ENCODE measurements around the gene RBAK. TPM values are rescaled to one million over a fixed set of nuclear protein-coding genes. Genes with fewer than 3 reads are reported as not detected.
"Not testable (repeated sequence)": the region's sequence is repeated elsewhere in the genome, so short reads cannot be mapped to it uniquely, and the experiment has no call there.

Gene RBAK
- total and polyA plus RNA-seq, 2 of the 4 experiments (the other 2 are of a cell fraction): 2.8 to 8.1 TPM

GRCh38 chr7:5043661-5044060, 2.0 kb upstream of the RBAK start:
- BruUV-seq (replicated peaks): no TSS peak
- Histone ChIP-seq H3K9ac (ENCODE audit: low read depth, low read length) (no peak overlapping the region), H4K8ac (ENCODE audit: low read depth in 2 of 2, low read length in 2 of 2) (no peak overlapping the region), H3K4me2 (ENCODE audit: low read depth, low read length) (no peak overlapping the region), H2BK5ac (ENCODE audit: low read depth, low read length, poor library complexity, severe bottlenecking) (no peak overlapping the region), H2BK15ac (ENCODE audit: low read depth, low read length) (no peak overlapping the region), H2AFZ (replicated peaks; ENCODE audit: low read length, poor library complexity) (no peak overlapping the region), H3K18ac (ENCODE audit: low read depth, low read length) (no peak overlapping the region), H2BK20ac (ENCODE audit: low read depth, low read length) (no peak overlapping the region), H3K14ac (replicated peaks; ENCODE audit: low read depth, low read length) (no peak overlapping the region), H4K20me1 (ENCODE audit: insufficient read depth, low read length) (no peaks in the 10 kb centered on the region), H3K4me3 (ENCODE audit: insufficient read depth, low read depth, low read length) (no peak overlapping the region), H3K27ac (ENCODE audit: insufficient read depth, low read length) (no peak overlapping the region), H2AK9ac (replicated peaks; ENCODE audit: low read depth, low read length, poor library complexity) (no peak overlapping the region), H3K4ac (ENCODE audit: low read depth, low read length) (no peak overlapping the region), H3K79me1 (ENCODE audit: low read depth in 1 of 2, low read length in 2 of 2) (peaks cover 0 to 4% of the 10 kb centered on the region in 2 experiments; a peak in 2 of 4 replicates), H3K36me3 (ENCODE audit: control insufficient read depth, insufficient read depth, low read length) (peaks cover 4% of the 10 kb centered on the region), H3K9me3 (ENCODE audit: control insufficient read depth, insufficient read depth, low read length) (no peaks in the 10 kb centered on the region), H3K23ac (ENCODE audit: low read depth, low read length) (no peak overlapping the region), H3K4me1 (ENCODE audit: control insufficient read depth, insufficient read depth, low read length) (peaks cover 2% of the 10 kb centered on the region; the same call in 1 of the 2 replicates), H2AK5ac (ENCODE audit: low read depth, low read length) (no peak overlapping the region), H2BK120ac (ENCODE audit: low read depth, low read length) (no peak overlapping the region), H3K9me1 (ENCODE audit: insufficient read depth, low read length) (no peaks in the 10 kb centered on the region), H4K5ac (ENCODE audit: low read depth, low read length) (no peak overlapping the region), H3K56ac (ENCODE audit: extremely low read depth, insufficient read depth, low read length) (no peak overlapping the region), H3K27me3 (ENCODE audit: control insufficient read depth, insufficient read depth, low read length) (no peaks in the 10 kb centered on the region), H4K91ac (ENCODE audit: insufficient read depth, low read depth, low read length) (no peak overlapping the region)
- TF ChIP-seq FOS (IDR thresholded peaks at IDR 0.05; ENCODE audit: low read depth, low read length) (no peak), RAD21 (IDR thresholded peaks at IDR 0.05; ENCODE audit: low read length) (no peak), SMC3 (IDR thresholded peaks at IDR 0.05; ENCODE audit: low read depth, low read length) (no peak), POLR2A (IDR thresholded peaks at IDR 0.05; ENCODE audit: low read depth, low read length) (no peak), MAZ (IDR thresholded peaks at IDR 0.05; ENCODE audit: borderline replicate concordance, low read depth, low read length) (no peak), RFX5 (IDR thresholded peaks at IDR 0.05; ENCODE audit: low read depth, low read length) (no peak)
- TF ChIP-seq, protein P1, sequence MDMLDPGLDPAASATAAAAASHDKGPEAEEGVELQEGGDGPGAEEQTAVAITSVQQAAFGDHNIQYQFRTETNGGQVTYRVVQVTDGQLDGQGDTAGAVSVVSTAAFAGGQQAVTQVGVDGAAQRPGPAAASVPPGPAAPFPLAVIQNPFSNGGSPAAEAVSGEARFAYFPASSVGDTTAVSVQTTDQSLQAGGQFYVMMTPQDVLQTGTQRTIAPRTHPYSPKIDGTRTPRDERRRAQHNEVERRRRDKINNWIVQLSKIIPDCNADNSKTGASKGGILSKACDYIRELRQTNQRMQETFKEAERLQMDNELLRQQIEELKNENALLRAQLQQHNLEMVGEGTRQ (IDR thresholded peaks at IDR 0.05; ENCODE audit: low read depth, low read length): no peak
- dilution Hi-C loops (cut with HindIII; ENCODE audit: low sequenced_read_pairs, unreplicated experiment): no loop called here
- in situ Hi-C loops (cut with MboI; ENCODE audit: low sequenced_read_pairs): no loop called here
- DNase-seq: no peak
- WGBS, 2 experiments (ENCODE audit: extremely low coverage in 2 of 2, insufficient read length in 1 of 2): no CpG with 5 or more reads among the region's 2 CpGs
- ATAC-seq (ENCODE audit: low read depth): no peak
- intact Hi-C loops (cut with micrococcal nuclease): no loop called here
- ChIA-PET CTCF (no interaction called here), POLR2A (ENCODE audit: unreplicated experiment) (no interaction called here)

DNA sequence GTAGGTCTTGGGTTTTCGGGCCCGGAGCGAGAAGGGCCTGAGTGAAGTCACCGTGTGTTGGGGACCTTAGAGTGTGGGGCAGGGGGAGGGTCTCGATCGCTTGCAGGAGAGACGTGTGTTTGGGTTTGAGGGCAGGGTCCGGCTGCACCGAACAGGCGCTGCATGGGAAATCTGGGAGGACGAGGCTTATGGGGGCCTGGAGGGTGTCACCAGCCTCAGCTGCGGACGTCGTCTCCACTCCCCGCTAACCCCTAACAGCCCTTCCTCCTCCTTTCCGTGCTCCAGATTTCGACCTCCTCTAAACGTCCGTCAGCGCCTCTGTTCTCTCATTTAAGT, 705 bp downstream of the RBAK start:
- H4K8ac ChIP-seq (ENCODE audit: low read depth in 2 of 2, low read length in 2 of 2): peak overlapping the region; percentile 12 to 40; a peak in 2 of 4 replicates
- CTCF ChIA-PET; DNase-seq; ATAC-seq (ENCODE audit: low read depth); H4K91ac ChIP-seq (ENCODE audit: insufficient read depth, low read depth, low read length); H3K27me3 ChIP-seq (ENCODE audit: control insufficient read depth, insufficient read depth, low read length); H2AK9ac ChIP-seq (replicated peaks; ENCODE audit: low read depth, low read length, poor library complexity); H2BK120ac ChIP-seq (ENCODE audit: low read depth, low read length); H3K9me1 ChIP-seq (ENCODE audit: insufficient read depth, low read length); H3K9me3 ChIP-seq (ENCODE audit: control insufficient read depth, insufficient read depth, low read length); H3K18ac ChIP-seq (ENCODE audit: low read depth, low read length); POLR2A ChIA-PET (ENCODE audit: unreplicated experiment); dilution Hi-C loops (cut with HindIII; ENCODE audit: low sequenced_read_pairs, unreplicated experiment); H4K20me1 ChIP-seq (ENCODE audit: insufficient read depth, low read length); in situ Hi-C loops (cut with MboI; ENCODE audit: low sequenced_read_pairs); H2BK20ac ChIP-seq (ENCODE audit: low read depth, low read length); H2BK15ac ChIP-seq (ENCODE audit: low read depth, low read length); intact Hi-C loops (cut with micrococcal nuclease); BruUV-seq (replicated peaks); H3K79me1 ChIP-seq (ENCODE audit: low read depth in 1 of 2, low read length in 2 of 2); H3K4me1 ChIP-seq (ENCODE audit: control insufficient read depth, insufficient read depth, low read length): not testable (repeated sequence)
- no CpG with 5 or more reads among the region's 20 CpGs for WGBS, 2 experiments (ENCODE audit: extremely low coverage in 2 of 2, insufficient read length in 1 of 2)
- peak overlapping the region; percentile 48 for H3K4ac ChIP-seq (ENCODE audit: low read depth, low read length)
- peak overlapping the region; percentile 97 for H3K9ac ChIP-seq (ENCODE audit: low read depth, low read length)
- peak overlapping the region; percentile 95 for H2AFZ ChIP-seq (replicated peaks; ENCODE audit: low read length, poor library complexity)
- peaks cover 13% of the 10 kb centered on the region for H3K36me3 ChIP-seq (ENCODE audit: control insufficient read depth, insufficient read depth, low read length)
- peak overlapping the region; percentile 78; the same call in 1 of the 2 replicates for H3K23ac ChIP-seq (ENCODE audit: low read depth, low read length)
- H4K5ac ChIP-seq (ENCODE audit: low read depth, low read length): peak overlapping the region; percentile 53
- peak overlapping the region; percentile 87 for H3K14ac ChIP-seq (replicated peaks; ENCODE audit: low read depth, low read length)
- peak overlapping the region; percentile 75 for H3K27ac ChIP-seq (ENCODE audit: insufficient read depth, low read length)
- H3K56ac ChIP-seq (ENCODE audit: extremely low read depth, insufficient read depth, low read length): peak overlapping the region; percentile 51; the same call in 1 of the 2 replicates
- peak overlapping the region; percentile 97 for H3K4me2 ChIP-seq (ENCODE audit: low read depth, low read length)
- peak overlapping the region; percentile 74 for H3K4me3 ChIP-seq (ENCODE audit: insufficient read depth, low read depth, low read length)
- peak overlapping the region; percentile 67 for H2AK5ac ChIP-seq (ENCODE audit: low read depth, low read length)
- peak overlapping the region; percentile 63 for H2BK5ac ChIP-seq (ENCODE audit: low read depth, low read length, poor library complexity, severe bottlenecking)

Data from IMR-90 (cell line).